KMS-11 (cell line): ENCODE data around the gene ZNF469.

Experiments used
- H2AFZ ChIP-seq: fragments of 200-600 bp; sonication (generic); 2 replicates; pipeline ENCODE4 v1.6.1; 2016; ENCODE audit warnings: antibody characterized with exemption, mixed run types, low read depth
- H3K27ac ChIP-seq: fragments of 200-600 bp; sonication (generic); 2 replicates; pipeline ENCODE4 v1.6.1; 2016; ENCODE audit warnings: mild to moderate bottlenecking, mixed run types
- H3K27me3 ChIP-seq: fragments of 200-600 bp; sonication (generic); 2 replicates; pipeline ENCODE4 v1.6.1; 2017; ENCODE audit warnings: mild to moderate bottlenecking, low read depth, mixed run types, moderate library complexity; ENCODE audit not compliant: insufficient read depth
- H3K36me3 ChIP-seq: fragments of 200-600 bp; sonication (generic); 2 replicates; pipeline ENCODE4 v1.6.1; 2017; ENCODE audit warnings: mild to moderate bottlenecking, mixed run types; ENCODE audit not compliant: insufficient read depth
- H3K4me1 ChIP-seq: fragments of 200-600 bp; sonication (generic); 2 replicates; pipeline ENCODE4 v1.6.1; 2016; ENCODE audit warnings: mild to moderate bottlenecking, low read depth, mixed run types; ENCODE audit not compliant: poor library complexity, severe bottlenecking
- H3K4me2 ChIP-seq: fragments of 200-600 bp; sonication (generic); 2 replicates; pipeline ENCODE4 v1.7.0; 2016; ENCODE audit warnings: mild to moderate bottlenecking, mixed run types
- H3K4me3 ChIP-seq: fragments of 200-600 bp; sonication (generic); IDR thresholded peaks from 2 replicates; pipeline ENCODE4 v1.6.1; 2017; ENCODE audit warnings: low read depth, low read length, mixed read lengths; ENCODE audit not compliant: insufficient read depth
- H3K79me2 ChIP-seq: fragments of 200-600 bp; sonication (generic); 2 replicates; pipeline ENCODE4 v1.6.1; 2016; ENCODE audit warnings: low read depth, mixed run types; ENCODE audit not compliant: insufficient read depth
- H3K9ac ChIP-seq: fragments of 200-600 bp; sonication (generic); 2 replicates; pipeline ENCODE4 v1.6.1; 2016; ENCODE audit warnings: mild to moderate bottlenecking, mixed run types
- H4K20me1 ChIP-seq: fragments of 200-600 bp; sonication (generic); 2 replicates; pipeline ENCODE4 v1.6.1; 2016; ENCODE audit warnings: mild to moderate bottlenecking, mixed run types; ENCODE audit not compliant: insufficient read depth
- TF ChIP-seq, protein P1 (sequence below): fragments of 200-600 bp; sonication (generic); conservative IDR thresholded peaks from 2 replicates; pipeline ENCODE4 v1.6.1; 2017; ENCODE audit warnings: low read depth, mild to moderate bottlenecking, antibody characterized with exemption, low read length, moderate library complexity, mixed read lengths

Gene ZNF469

DNA sequence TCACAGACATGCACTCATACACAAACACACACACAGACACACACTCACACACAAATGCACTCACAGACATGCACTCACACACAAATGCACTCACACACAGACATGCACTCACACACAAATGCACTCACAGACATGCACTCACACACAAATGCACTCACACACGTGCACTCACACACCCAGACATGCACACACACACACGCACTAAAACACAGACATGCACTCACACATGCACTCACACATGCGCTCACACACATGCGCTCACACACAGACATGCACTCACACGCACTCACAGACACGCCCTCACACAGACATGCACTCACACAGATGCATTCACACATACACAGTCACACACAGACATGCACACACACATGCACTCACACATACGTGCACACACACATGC is 2.7 kb upstream of the ZNF469 start:
- H3K4me3 ChIP-seq = no peak overlapping the region
- H3K4me2 ChIP-seq = no peak overlapping the region
- H4K20me1 ChIP-seq = no peaks in the 10 kb centered on the region
- H3K36me3 ChIP-seq = no peaks in the 10 kb centered on the region
- TF ChIP-seq, protein P1, sequence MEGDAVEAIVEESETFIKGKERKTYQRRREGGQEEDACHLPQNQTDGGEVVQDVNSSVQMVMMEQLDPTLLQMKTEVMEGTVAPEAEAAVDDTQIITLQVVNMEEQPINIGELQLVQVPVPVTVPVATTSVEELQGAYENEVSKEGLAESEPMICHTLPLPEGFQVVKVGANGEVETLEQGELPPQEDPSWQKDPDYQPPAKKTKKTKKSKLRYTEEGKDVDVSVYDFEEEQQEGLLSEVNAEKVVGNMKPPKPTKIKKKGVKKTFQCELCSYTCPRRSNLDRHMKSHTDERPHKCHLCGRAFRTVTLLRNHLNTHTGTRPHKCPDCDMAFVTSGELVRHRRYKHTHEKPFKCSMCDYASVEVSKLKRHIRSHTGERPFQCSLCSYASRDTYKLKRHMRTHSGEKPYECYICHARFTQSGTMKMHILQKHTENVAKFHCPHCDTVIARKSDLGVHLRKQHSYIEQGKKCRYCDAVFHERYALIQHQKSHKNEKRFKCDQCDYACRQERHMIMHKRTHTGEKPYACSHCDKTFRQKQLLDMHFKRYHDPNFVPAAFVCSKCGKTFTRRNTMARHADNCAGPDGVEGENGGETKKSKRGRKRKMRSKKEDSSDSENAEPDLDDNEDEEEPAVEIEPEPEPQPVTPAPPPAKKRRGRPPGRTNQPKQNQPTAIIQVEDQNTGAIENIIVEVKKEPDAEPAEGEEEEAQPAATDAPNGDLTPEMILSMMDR = no peak
- no peaks in the 10 kb centered on the region for H3K79me2 ChIP-seq
- H3K4me1 ChIP-seq = no peaks in the 10 kb centered on the region
- no peak overlapping the region for H3K9ac ChIP-seq
- H2AFZ ChIP-seq = no peak overlapping the region
- no peak overlapping the region for H3K27ac ChIP-seq
- peaks cover 38% of the 10 kb centered on the region for H3K27me3 ChIP-seq

DNA sequence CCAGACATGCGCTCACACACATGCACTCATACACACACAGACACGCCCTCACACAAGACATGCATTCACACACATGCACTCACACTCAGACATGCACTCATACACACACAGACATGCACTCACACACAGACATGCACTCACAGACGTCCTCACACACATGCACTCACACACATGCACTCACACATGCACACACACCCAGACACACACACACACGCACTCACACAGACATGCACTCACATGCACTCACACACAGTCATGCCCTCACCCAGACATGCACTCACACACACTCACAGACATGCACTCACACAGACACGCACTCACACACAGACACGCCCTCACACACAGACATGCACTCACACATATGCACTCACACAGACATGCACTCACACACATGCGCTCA is 2.1 kb upstream of the ZNF469 start:
- Histone ChIP-seq H3K4me3 (no peak overlapping the region), H3K27me3 (peaks cover 37% of the 10 kb centered on the region), H4K20me1 (no peaks in the 10 kb centered on the region), H3K4me2 (no peak overlapping the region), H3K4me1 (no peaks in the 10 kb centered on the region), H3K9ac (no peak overlapping the region), H3K79me2 (no peaks in the 10 kb centered on the region), H2AFZ (no peak overlapping the region), H3K36me3 (no peaks in the 10 kb centered on the region), H3K27ac (no peak overlapping the region)
- TF ChIP-seq, protein P1 = no peak

DNA sequence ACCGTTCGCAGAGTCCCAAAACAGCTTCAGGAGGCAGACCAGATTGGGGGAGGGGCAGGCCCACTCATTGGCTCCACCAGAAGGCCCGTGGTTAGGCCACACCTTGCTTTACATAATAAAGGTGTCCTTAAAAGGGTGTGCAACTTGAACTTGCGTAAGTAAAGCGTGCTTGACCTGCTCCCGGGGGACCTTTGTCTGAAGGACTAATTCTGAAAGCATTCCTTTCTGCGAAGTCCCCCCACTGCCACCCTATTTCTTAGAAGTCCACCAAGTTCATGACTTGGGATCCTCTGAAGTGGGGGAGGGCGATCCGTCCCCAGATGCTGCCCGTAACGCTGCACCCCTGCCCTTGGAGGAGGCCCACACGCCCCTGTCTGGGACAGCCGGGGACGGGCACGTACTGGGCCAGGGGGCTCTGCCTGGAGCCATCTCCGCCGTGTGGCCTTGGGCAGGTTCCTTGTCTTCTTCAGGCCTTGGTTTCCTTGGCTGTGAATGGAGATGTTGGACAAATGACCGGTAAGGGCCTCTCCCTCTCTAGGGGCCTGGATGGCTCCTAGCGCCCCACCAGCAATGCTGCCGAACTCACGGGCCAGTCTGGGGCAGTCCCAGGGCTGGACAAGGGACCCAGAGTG is 823 bp upstream of the ZNF469 start:
- Histone ChIP-seq H3K4me1 (no peaks in the 10 kb centered on the region), H3K4me2 (no peak overlapping the region), H3K27me3 (peaks cover 43% of the 10 kb centered on the region), H2AFZ (no peak overlapping the region), H3K79me2 (no peaks in the 10 kb centered on the region), H3K27ac (no peak overlapping the region), H3K9ac (no peak overlapping the region), H4K20me1 (no peaks in the 10 kb centered on the region), H3K36me3 (no peaks in the 10 kb centered on the region), H3K4me3 (no peak overlapping the region)
- TF ChIP-seq, protein P1 = no peak

DNA sequence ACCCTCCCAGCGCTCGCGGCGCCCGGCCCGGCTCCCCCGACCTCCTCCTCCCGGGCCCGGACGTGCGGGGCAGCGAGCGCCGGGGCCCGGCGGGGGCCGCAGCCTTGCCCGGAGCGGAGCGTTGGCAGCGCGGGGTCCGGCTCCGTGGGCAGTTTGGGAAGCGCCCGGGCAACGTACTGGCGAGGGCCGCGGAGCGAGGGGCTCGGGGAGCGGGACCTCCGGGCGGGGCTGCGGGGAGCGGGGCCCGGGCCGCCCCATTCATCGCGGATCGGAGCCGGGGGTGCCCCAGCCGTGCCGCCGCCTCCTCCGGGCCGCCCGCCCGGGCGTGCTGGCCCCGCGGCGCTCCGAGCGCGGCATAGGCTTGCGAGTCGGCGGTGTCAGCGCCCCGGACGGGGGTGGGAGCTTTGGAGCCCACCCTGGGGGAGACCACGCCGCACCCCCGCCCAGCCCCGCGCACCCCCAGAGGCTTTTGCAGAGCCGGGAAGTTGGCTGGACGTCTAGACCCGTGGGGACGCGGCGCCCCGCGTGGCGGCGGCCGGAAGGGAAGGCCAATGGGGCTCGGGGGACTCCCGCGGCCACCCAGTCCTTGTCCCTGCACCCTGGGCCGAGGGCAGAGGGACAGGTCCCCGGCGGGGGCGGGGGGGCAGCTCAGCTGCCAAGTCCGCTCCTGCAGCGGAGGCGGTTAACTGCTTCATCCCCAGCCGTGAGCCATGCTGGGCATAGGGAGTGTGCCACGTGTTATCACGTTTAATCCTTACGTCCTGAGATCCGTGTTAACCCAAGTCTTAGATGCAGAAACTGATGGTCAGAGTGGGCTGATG is 852 bp downstream of the ZNF469 start:
- Histone ChIP-seq H3K9ac (no peak overlapping the region), H3K27me3 (peaks cover 50% of the 10 kb centered on the region), H3K4me3 (no peak overlapping the region), H3K4me2 (no peak overlapping the region), H3K79me2 (no peaks in the 10 kb centered on the region), H3K36me3 (no peaks in the 10 kb centered on the region), H3K27ac (no peak overlapping the region), H4K20me1 (no peaks in the 10 kb centered on the region), H2AFZ (no peak overlapping the region), H3K4me1 (no peaks in the 10 kb centered on the region)
- TF ChIP-seq, protein P1 = no peak
